ENCODE data around the gene TMED1.
"Not testable (repeated sequence)": the region's sequence is repeated elsewhere in the genome, so short reads cannot be mapped to it uniquely, and the experiment has no call there.

TMED1 gene

GRCh38 chr19:10835754-10836478 lies at the start of gene TMED1:
Gene TMED1 (minus strand): TSS chr19:10836212. CDS start chr19:10836191, 21 bp downstream.
- DNase-seq (ENCODE audit: low spot score) = peak; percentile 99

DNA sequence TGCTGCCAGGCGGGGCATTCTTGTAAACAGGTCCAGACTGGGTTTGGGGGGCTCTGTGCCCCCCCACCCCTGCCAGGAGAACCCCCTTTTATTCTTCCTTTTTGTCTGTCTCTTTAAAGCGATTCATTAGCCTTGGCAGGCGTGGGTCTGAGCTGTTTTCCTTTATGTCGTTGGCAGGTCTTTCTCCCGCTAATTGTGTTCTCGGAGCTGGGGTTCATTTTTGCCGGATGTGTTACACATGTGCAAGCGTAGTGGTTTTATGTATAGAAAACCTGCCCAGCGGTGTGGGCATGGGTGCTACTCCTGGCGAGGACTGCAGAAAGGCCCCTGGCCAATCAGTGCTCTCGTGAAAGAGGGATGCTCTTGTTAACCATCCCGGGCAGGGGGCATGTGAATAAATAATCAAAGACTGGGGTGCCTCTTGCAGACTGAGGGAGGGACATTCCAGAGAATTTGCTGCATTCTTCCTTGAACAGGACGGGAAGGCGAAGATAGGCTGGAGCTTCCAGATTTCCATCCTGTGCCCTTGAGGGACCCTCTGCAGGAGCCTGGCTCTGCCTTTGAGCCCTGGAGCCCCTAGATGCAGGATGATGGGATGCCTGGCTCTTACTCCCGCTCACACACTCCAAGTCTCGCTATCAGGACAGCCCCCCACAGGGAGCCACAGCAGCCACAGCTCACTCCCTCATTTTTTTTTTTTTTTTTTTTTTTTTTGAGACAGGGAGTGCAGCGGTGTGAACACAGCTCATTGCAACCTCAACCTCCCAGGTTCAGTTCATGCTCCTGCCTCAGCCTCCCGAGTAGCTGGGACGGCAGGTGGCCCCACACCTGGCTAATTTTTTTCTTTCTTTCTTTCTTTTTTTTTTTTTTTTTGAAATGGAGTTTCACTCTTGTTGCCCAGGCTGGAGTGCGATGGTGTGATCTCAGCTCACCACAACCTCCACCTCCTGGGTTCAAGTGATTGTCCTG lies 49.5 kb upstream of the TMED1 start:
- no peak for DNase-seq (ENCODE audit: low spot score)

GRCh38 chr19:10884274-10884673 lies 48.3 kb upstream of the TMED1 start:
- DNase-seq (ENCODE audit: low spot score) = no peak

GRCh38 chr19:10882108-10882457 lies 46.1 kb upstream of the TMED1 start:
- DNase-seq (ENCODE audit: low spot score) = no peak

DNA sequence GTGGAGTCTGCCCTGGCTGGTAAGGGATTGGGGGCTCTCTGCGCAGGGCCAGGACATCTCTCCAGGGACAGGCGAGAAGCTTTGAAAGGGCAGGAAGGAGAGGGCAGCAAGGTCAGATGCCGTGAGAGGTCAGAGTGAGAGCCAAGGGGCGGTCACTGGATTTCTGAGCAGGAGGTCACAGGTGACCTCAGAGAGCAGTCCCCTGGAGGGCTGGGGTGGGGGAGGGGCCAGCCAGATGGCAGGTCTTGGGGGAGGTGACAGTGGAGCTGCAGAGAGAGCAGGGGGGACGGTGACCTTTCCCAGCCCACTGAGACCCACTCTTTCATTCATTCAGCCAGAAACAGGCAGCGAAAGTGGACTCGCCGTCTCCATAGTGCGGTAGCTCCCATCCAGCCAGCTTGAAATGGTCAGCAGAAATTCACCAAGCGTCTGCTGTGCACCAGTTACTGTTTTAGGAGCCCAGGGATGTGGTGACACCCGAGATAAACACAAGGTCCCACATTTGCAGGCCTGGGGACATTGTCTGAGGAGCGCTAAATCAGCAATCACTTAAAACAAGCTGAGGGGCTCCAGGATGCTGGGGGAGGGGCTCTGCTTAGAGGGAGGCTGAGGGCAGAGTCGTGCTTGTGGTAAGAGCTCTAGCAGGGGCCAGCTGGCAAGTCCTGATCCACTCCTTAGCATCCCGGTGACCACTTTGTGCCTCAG lies 45.5 kb upstream of the TMED1 start:
- no peak for DNase-seq (ENCODE audit: low spot score)

GRCh38 chr19:10878253-10878652 lies 42.2 kb upstream of the TMED1 start:
- no peak for DNase-seq (ENCODE audit: low spot score)

DNA sequence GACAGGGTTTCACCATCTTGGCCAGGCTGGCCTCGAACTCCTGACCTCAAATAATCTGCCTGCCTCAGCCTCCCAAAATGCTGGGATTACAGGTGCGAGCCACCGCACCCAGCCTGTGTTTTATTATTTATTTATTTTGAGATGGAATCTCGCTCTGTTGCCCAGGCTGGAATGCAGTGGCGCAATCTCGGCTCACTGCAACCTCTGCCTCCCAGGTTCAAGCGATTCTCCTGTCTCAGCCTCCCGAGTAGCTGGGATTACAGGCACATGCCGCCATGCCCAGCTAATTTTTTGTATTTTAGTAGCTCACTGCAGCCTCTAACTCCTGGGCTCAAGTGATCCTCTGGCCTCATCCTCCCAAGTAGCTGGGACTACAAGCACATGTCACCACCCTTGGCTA lies 41.6 kb upstream of the TMED1 start:
- not testable (repeated sequence) for DNase-seq (ENCODE audit: low spot score)

GRCh38 chr19:10876459-10877240 lies 40.6 kb upstream of the TMED1 start:
- no peak for DNase-seq (ENCODE audit: low spot score)

GRCh38 chr19:10874024-10874423 lies 38.0 kb upstream of the TMED1 start:
- no peak for DNase-seq (ENCODE audit: low spot score)

DNA sequence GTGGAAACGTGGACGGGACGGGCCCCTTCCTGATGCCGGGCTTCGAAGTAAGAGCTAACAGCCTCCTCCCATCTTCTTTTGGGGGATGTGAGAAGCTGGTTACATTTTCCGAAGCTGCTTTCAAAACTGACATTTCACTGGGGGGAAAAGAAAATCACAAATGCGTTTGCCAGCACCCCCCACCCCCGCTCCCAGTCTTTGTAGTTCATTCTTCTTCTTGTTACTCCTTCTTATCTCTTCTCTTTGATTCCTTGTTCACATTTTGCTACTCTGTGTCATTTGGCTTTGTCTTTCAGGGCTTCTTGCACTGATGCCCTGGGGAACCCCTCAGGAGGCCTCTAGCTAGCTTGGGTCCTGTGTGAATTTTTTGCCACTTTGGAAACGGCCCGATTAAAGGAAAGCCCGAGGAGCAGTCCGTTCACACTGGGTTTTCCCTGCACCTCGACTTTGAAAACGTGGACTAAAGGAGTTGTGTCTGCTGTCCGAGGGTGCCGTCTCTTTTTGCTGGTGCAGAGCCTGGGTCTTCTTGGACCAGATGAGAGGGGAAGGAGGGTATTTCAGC lies 36.6 kb upstream of the TMED1 start:
- DNase-seq (ENCODE audit: low spot score) = peak; percentile 16

GRCh38 chr19:10871711-10872545 lies 35.9 kb upstream of the TMED1 start:
- DNase-seq (ENCODE audit: low spot score) = no peak

GRCh38 chr19:10870955-10871603 lies 35.1 kb upstream of the TMED1 start, which contains the start of gene CARM1:
Gene CARM1 (plus strand): TSS chr19:10871553. CDS start chr19:10871703, 150 bp downstream.
- peak; percentile 99 for DNase-seq (ENCODE audit: low spot score)

DNA sequence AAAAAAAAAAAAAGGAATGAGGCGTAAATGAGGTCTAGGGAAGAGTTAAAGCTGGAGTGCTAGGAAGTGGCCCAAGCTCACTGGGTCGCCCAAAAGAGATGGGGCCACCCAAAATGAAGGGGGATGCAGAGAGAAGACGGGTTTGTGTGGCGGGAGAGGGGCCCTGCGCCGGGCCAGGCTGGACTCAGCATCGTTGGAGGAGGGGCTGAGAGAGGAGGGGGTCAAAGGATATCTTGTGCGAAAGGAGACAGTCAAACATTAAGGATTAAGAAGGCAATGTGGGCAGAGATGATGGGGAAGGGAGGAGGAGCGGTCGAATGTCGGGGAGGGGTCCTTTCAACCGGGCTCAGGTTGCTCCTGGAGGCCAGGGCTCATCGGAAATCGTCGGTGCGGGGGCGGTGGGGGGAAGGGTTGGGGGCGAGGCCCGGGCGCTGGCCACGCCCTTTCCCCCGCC lies 34.5 kb upstream of the TMED1 start:
- DNase-seq (ENCODE audit: low spot score) = no peak

DNA sequence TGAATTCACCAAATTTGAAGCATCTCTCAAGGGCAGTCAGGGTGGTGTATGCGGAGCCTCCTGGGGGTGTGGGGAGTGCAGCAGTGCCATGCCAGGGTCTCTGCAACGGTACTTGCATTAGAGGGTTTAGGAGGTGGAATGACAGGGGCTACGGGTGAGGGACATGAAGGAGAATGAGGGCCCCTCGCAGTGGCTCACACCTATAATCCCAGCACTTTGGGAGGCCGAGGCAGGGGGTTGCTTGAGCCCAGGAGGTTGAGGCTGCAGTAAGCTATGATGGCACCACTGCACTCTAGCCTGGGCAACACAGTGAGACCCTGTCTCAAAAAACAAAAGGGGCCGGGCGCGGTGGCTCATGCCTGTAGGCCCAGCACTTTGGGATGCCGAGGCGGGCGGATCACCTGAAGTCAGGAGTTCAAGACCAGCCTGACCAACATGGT lies 33.9 kb upstream of the TMED1 start:
- not testable (repeated sequence) for DNase-seq (ENCODE audit: low spot score)

DNA sequence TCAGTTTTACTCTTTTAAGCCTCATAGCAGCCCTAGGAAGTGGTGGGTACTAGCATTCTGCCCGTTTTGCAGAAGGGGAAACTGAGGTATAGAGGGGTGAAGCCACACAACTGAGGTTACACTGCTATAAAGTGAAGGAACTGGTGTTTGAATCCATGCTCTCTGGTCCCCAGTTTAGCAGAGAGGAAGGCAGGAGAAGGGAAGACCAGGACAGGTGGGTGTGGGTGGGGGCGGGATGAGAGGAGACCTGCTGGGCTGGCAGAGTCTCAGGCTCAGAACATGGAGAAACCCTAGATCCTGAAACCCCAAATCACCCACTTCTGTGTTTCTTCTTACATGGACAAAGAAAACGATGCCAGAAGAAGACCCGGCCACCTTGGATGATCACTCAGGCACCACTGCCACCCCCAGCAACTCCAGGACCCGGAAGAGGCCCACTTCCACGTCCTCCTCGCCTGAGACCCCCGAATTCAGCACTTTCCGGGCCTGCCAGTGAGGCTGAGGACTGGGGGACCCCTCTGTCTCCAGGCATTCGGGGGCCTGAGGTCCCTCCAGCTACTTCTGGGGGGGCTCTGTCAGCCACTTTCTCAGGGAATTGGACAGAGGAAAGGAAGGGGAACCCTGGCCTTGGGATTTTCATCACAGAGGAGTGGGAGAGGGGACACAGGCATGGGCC lies 33.0 kb upstream of the TMED1 start:
- DNase-seq (ENCODE audit: low spot score) = no peak

GRCh38 chr19:10866495-10866894 lies 30.5 kb upstream of the TMED1 start:
- no peak for DNase-seq (ENCODE audit: low spot score)

DNA sequence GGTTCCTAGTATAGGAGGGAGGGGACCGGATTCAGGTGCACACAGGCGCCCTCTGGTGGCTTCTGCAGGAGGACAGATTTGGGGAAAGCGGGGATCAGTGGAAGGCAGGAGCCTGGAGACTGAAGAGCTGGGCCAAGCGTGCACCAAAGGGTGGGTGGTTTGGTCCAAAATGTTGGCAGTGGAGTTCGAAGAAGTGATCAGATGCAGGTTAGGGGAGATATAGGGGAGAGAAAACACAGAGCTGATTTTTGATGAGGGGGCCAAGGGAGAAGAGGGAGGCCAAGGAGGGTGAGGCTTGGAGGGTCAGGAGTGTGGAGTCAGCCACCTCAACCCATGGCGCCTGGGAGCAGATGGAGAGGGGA lies 28.5 kb upstream of the TMED1 start:
- peak; percentile 68 for DNase-seq (ENCODE audit: low spot score)

- DNase-seq (ENCODE audit: low spot score) = no peak
These were observed 27.2 kb upstream of the TMED1 start for GRCh38 chr19:10863107-10863717.

Measured in pons (tissue), 1 donor.